ENCODE measurements around the gene ALCAM.

- TF ChIP-seq CTCF (conservative IDR thresholded peaks at IDR 0.05) (no peak), ZFX (IDR thresholded peaks at IDR 0.05) (no peak)
These were observed 9.2 kb downstream of the ALCAM start for GRCh38 chr3:105375750-105376511.
